GM18499 (cell line): ENCODE data around the gene TMX4.
"Not testable (repeated sequence)": the region's sequence is repeated elsewhere in the genome, so short reads cannot be mapped to it uniquely, and the experiment has no call there.

Experiments
- ATAC-seq: cut with Tn5 transposase; IDR thresholded peaks from one replicate; pipeline ENCODE4 v1.9.1; 2021; ENCODE audit warnings: moderate number of reproducible peaks; ENCODE audit not compliant: insufficient read depth, unreplicated experiment

TMX4 gene, protein sequence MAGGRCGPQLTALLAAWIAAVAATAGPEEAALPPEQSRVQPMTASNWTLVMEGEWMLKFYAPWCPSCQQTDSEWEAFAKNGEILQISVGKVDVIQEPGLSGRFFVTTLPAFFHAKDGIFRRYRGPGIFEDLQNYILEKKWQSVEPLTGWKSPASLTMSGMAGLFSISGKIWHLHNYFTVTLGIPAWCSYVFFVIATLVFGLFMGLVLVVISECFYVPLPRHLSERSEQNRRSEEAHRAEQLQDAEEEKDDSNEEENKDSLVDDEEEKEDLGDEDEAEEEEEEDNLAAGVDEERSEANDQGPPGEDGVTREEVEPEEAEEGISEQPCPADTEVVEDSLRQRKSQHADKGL

DNA sequence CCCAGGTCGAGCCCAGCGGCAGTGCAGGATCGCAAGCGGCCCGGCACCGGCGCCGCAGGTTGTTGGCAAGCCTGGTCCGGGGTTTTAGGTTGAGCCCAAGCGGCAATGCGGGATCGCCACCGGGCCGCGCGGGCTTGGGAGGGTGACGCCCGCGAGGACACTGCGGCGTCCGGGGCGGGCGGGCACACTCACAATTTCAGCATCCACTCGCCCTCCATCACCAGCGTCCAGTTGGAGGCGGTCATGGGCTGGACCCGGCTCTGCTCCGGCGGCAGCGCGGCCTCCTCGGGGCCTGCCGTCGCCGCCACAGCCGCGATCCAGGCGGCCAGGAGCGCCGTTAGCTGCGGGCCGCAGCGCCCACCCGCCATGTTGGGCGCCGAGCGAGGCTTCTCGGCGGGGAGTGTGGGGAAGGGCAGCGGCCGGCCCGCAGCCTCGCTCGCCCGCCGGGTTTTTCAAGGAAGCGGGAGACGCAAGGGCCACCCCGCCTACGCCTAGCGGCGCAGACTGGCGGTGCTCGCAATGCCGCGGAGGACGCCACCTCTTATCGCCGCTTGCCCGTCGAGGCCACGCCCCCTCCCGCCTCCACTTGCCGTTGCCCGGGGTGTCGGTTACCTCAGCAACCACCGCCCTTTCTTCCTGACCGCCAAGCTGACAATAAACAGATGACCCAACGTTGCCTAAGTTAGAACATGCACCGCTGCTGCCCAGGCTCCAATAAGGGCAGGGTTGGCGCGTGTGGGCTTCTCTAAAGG, at the start of gene TMX4:
Gene TMX4 (minus strand): TSS at position 516 of the 752 bp plus-strand sequence. CDS start 148 bp downstream, at position 368.
- peak; percentile 74 for ATAC-seq

DNA sequence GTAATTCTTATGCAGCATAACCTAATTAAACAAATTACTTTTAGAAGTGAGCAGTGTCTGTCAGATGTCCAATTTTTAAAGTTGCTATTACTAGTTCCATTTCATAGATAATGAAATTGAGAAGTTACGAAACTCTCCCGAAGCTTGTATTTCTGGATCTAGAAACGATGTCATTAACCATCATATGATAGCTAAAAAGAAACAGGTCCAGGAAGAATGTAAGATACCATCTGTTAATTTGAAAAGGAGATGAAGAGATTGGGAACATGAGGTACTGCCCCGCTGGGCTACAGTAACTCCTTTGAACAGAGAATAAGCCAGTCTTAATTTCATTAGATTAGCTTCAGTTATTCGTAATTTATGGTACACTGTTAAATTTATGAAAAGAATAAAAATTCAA, 47.5 kb upstream of the TMX4 start:
- ATAC-seq: no peak

DNA sequence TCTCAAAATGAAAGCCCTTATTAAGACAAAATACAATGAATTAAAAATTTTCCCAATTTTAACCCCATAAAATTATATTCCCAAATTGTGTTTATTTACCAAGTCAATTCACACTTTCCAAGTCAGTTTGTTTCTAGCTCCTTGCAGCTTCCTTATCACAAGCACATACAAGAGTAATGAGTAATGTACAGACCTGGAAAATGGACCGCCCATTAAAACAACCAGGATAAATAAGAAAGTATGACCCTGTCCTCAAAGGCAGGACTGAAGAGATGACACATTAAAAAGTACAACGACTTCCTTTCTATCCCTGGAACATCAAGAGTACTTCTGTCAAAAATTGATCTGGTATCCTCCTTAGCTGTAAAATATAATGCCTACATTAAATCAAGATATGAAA, 47.1 kb upstream of the TMX4 start:
- ATAC-seq: no peak

DNA sequence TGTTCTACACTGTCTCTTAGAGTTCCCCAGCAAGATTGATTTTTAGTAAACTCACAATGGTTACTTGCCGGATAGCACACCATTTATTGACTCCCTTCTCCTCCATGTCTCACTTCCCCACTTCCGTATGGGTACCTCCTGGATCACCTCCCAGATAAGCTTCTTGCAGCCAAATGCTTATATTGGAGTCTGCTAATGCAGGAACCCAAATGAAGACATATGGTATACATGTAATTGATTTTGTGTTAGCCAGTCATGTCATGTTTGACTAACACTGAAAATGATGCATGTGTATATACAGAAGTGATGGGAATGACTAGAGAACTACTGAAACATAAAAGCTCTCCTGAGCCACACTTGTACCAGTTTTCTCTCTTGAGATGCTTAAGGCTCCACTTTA, 46.1 kb upstream of the TMX4 start:
- no peak for ATAC-seq

DNA sequence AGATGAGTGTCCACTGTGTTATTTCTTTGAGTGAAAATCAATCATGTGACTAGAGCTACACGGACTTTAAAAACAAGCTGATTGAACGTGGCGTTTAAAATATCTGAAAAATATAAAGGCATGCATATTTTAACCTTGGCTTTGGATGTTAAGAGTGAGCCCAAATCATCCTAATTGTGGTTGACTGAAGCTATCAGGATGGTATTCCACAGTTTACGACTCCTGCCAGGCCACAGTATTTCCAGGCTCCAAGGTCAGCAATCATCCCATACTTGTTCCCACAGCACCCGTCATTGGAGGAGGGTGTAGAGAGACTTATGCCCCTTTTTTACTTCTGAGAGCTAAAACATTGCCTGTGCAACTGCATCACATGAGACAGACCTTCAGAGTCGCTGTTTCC, 43.2 kb upstream of the TMX4 start:
- ATAC-seq: no peak

DNA sequence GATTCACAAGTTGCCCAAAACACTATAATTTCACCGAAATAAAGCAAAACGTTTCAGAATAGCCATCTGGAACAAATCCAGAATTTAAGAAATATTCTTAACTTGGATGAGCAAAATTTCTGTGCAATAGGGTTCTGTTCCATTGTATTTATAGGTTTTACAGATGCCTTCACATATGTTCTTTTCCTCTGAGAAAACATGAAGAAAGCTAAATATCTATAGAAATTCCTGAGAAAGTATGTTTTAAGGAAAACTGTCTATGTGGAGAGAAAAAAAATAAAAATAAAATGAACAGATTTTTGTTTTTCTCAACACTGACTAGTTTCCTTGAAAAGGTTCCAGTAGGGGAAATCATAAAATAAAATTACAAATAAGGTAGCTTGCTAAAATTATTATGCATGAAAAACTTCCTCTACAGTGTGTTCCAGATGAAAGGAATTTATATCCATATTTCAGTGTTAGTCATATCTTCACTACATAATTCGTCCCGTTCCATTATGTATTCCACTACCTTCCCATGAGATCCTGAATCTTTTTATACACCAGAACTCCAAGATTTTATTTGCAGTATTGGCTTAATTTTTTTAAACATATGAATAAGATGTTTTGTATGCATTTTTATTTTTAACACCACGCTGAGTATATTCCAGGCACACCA, 42.4 kb upstream of the TMX4 start:
- ATAC-seq: no peak

DNA sequence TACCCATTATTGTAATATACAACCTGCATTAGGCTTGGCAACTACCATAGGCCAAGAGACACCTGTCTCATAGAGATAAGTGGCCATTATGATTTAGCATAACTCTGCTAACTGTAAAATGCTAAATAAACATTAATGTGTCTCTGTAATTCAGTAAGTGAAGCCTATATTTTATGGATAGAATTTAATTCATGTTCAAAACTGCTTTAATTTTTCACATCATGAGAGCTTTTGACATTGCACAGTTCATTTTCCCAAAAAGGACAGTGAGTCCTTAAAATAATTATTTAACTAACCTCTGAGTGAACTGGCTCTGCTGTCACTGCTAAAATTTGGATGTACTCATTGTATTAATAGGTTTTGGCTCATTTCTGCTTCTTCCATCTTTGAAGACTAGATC, 41.4 kb upstream of the TMX4 start:
- ATAC-seq: no peak

DNA sequence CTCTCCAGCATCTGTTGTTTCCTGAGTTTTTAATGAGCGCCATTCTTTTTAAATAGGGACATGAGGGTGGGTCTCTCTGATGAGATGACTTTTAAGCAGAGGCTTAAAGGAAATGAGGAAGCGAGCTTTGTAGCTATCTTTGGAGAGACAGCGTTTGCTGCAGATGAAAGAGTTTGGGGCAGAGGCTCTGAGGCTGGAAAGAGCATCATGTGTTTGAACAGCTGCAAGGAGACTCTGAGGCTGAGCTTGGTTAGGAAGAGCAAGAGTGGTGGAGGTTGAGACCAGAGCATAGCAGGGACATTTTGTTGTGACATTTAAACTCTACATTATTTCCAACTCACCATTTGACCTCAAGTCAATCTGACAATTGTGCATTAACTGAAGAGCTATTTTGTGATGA, 38.3 kb upstream of the TMX4 start:
- ATAC-seq: no peak

DNA sequence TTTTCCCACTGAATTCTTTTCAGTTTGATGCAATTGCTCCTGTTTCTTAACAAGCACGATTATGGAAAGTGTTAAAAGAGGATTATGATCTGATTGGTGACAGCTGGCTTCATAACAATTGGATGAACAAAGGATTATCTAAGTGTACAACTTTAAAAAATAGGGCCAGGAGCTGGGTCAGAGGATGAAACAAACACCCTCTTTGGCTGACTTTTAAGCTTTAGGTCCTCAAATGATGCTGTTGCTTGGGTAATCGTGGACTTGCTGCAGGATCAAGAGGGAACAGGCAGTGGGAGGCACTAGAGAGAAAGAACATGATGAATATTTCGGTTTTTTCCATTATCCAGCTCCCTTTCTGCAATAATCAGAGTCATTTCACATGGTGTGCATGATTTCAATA, 35.5 kb upstream of the TMX4 start:
- no peak for ATAC-seq

DNA sequence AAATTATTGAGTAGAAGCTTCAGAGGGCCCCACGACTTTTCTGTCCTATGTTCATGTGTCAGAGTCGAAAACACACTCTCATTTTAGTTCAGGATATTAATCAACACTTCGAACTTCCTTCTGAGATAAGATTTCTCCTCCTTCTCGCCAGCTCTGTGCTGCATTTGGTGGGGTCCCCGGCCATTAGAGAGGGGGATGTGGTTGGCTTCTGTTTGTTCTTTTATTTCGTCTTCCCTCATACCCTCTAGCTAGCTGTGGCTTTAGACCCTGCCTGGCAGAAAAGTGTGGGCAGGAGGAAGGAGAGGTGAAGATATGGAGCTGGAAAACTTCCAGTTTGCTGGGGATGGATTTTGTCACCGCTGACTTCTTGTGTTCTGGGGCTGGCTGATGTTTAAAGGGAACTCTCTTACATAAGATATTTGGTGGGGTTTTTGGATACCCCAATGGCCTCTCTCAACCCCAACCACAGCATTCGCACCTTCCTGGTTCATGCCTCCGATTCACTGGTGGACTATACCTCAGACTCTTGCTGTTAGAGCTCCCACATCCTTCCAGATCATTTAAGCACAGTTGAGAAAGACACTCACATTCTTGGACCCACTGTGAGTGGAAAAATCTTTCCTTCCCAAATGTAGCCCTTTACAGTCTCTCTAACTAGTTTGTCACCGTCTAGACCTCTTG, 30.7 kb upstream of the TMX4 start:
- no peak for ATAC-seq

DNA sequence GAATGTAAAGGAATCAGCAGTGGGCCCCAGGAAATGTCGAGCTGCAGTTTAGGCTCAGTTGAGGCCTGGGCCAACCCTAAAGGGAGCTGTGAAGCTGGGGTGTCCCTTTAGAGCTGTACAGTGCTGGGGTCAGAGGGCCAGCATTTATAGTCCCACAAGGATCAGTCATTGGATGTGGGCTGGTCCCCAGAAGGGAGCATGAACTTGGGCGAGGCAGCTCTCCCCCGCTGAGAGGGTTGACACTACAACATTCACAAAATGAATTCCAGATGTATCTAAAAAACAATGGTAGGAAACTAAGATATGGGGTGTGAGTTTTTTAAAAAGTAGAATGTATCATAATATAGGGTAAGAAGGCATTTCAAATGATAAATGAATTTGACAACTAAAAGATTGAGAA, 29.7 kb upstream of the TMX4 start:
- no peak for ATAC-seq

DNA sequence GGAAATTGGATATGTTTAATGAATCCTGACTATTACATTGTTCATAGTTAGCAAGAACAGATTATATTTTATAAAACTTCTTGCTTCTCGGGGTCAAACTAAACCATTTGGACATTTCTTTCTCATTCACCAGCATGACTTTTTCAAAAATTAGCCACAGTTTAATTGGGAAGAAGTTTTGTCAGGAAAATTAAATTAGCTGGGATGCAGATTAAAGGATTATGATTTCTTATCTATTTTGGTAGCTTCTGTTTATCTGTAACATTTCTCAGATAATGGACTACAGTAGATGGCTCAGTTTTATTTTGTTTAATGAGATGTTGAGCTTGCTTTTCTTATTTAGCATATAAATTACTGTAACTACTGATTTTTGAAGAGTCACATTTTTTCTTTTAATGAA, 26.4 kb upstream of the TMX4 start:
- ATAC-seq: no peak

DNA sequence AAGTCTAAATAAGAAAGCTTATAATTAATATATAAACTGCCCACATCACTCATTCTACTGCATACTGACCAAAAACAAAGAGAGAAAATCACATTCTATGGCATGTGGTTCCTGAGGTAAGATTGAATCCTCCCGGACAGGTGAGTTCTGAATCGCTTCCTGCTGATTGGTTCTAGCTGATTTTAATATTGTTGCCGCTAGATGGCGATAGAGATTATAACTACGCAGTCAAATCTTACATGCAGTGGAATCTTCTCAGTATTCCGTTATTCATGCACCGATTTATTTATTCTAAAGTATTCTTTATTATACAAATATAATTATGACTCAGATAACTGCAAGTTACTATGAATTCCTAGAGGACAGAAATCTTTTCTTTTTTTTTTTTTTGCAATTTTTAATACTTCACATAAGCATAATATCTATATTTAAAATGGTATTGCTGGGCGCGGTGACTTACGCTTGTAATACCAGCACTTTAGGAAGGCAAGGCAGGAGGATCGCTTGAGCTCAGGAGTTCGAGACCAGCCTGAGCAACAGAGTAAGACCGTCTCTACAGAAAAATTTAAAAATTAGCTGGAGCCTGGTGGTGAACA, 24.2 kb upstream of the TMX4 start:
- ATAC-seq: peak; percentile 77

DNA sequence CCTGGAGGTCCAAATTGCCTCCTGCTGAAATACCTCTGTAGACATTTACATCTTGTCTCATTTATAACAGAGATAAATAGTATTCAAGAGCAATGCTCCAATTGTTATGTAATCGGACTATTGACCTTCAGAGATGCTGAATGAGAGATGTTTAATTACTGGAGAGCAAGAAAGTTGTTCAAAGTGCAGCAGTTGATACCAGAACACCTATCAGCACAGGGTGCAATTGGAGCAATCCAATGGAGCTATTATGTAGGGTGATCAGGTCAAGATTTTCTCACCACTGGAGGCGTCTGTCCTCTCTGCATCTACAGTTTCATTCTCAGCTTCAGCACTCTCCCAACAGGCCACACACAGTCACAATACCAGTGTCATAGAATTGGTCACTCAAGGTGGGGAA, 19.5 kb upstream of the TMX4 start:
- ATAC-seq: no peak

DNA sequence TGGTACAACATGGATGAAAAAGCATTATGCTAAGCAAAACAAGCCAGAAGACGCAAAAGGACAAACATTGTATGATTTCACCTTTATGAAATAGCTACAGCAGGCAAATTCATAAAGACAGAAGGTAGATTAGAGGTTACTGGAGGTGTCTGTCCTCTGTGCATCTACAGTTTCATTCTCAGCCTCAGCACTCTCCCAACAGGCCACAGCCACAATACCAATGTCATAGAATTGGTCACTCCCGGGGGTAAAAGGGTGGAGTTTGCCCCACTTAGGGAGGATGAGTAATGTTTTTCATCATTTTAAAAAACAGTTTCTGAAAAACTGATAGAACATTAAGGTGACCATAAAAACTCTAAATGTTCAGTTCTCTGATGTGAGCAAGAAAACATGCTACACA, 17.2 kb upstream of the TMX4 start:
- ATAC-seq: no peak

DNA sequence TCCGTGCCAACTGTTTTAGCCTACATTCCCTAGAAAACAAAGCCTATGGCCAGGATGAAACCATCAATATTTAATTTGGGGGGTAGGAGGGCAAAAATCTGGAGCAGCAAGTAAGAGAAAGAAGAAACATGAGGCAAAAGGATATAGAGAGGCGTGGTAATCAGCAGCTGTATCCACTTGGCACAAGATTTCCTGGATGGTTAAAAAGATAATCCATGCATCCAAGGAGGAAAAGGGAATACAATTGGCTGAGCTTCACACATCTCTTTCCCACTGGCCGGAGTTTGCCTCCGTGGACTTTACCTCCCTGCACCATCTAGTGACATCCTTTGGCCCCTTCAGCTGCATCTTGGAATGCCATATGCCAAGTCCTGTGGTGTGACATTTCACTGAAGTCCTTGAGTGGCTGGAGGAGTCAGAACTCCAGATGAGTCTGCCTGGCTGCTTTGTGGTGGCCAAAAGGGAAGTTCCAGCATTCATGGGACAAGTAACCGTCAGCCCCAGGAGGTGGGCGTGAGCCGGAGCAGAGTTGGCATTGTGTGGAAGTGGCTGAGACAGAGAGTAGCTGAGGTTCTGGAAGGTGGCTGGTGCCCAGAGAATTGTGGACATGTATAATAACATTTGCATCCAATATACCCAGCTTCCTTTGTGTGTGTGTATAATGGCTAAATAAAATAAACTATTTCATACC, 13.7 kb upstream of the TMX4 start:
- no peak for ATAC-seq

DNA sequence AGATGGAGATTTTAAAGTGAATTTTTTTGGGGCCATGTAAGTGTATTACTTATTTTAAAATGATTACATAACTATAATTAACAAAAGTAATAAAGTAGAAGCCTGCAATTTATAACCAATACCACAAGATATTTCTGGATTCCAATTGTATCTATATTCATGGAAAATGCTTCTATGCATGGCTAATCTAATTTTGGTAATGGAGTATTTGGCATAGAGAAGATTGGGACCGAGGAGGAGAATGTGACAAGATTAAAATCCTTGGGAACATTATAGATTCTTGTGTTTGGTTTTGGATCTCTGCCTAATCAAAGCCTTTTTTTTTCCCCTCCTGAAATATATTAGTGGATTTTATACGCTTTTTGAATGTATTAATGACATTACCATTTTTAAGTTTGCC, 12.9 kb upstream of the TMX4 start:
- ATAC-seq: no peak

DNA sequence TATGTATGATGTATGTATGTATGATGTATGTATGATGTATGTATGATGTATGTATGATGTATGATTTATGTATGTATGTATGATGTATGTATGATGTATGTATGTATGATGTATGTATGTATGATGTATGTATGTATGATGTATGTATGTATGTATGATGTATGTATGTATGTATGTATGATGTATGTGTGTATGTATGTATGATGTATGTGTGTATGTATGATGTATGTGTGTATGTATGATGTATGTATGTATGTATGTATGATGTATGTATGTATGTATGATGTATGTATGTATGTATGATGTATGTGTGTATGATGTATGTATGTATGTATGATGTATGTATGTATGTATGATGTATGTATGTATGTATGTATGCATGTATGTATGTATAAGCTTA, 12.0 kb upstream of the TMX4 start:
- ATAC-seq: not testable (repeated sequence)

DNA sequence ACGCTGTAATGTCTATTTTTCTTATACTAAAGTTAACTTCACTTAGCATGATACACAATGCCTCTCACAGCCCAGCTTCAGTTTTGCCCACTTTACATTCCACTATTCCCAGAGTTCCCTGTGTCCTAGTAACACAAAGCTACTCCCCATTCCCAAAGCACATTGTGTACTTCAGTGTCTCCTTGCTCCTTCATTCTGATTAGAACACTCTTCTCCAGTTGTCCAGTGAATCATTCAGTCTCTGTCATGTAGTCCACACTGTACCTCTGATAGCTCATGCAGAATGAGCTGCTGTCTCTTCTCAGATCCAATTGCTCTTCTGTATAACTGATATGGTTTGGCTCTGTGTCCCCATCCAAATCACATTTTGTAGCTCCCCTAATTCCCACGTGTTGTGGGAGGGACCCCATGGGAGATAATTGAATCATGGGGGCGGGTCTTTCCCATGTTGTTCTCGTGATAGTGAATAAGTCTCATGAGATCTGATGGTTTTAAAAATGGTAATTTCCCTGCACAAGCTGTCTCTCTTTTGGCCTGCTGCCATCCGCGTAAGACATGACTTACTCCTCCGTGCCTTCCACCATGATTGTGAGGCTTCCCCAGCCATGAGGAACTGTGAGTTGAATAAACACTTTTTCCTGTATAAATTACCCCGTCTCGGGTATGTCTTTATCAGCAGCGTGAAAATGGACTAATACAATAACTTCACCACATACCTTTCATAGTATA, 2.1 kb upstream of the TMX4 start:
- ATAC-seq: no peak
